Activated naive CD4-positive, alpha-beta T cell treated with anti-CD3 and anti-CD28 coated beads, Interleukin-2, amount 50 U/mL, for 72 hours (primary cell): ENCODE measurements around the gene STEAP1. TPM values are rescaled to one million over a fixed set of nuclear protein-coding genes. Genes with fewer than 3 reads are reported as not detected.

Source experiments
- ATAC-seq, 2 donors: fragments of 150-1000 bp; cut with Tn5 transposase; 2 replicates each; pipeline ENCODE4 v1.10.0; 2021; ENCODE audit warnings: mild to moderate bottlenecking in 2 of 2, moderate library complexity in 2 of 2
- DNase-seq, 2 donors: peaks; one replicate each; pipeline ENCODE4 v3.0.0; 2021 to 2022; ENCODE audit warnings: low spot score in 2 of 2
- H3K27ac Mint-ChIP-seq, 2 donors: one replicate each; pipeline ENCODE4 v1.8.0; 2022; ENCODE audit warnings: mild to moderate bottlenecking in 2 of 2, mixed read lengths in 2 of 2
- H3K36me3 Mint-ChIP-seq, 2 donors: one replicate each; pipeline ENCODE4 v1.8.0; 2022; ENCODE audit warnings: mixed read lengths in 2 of 2
- H3K9me3 Mint-ChIP-seq, 2 donors: one replicate each; pipeline ENCODE4 v1.8.0; 2022; ENCODE audit warnings: mixed read lengths in 2 of 2
- total RNA-seq, 2 donors: library from RNA; stranded (reverse); gene quantifications; one replicate each; pipeline ENCODE4 v1.2.3, GENCODE V29; 2022

Gene STEAP1
- total RNA-seq, 2 donors from 2014 or later, result 0.30 to 2.6 TPM

GRCh38 chr7:90191648-90192047 is 37.4 kb downstream of the STEAP1 start:
- DNase-seq, result no peak
- H3K27ac Mint-ChIP-seq, result no peak overlapping the region
- H3K36me3 Mint-ChIP-seq, result peaks cover 11 to 13% of the 10 kb centered on the region in 2 donors
- ATAC-seq, result no peak
- H3K9me3 Mint-ChIP-seq, result peaks cover 12 to 14% of the 10 kb centered on the region in 2 donors

GRCh38 chr7:90192876-90193750 is 38.8 kb downstream of the STEAP1 start:
- DNase-seq (no peak), ATAC-seq (no peak)
- peaks cover 12 to 14% of the 10 kb centered on the region in 2 donors for H3K9me3 Mint-ChIP-seq
- H3K27ac Mint-ChIP-seq, result no peak overlapping the region
- H3K36me3 Mint-ChIP-seq, result peaks cover 11 to 13% of the 10 kb centered on the region in 2 donors

- peaks cover 6 to 10% of the 10 kb centered on the region in 2 donors for H3K36me3 Mint-ChIP-seq
- ATAC-seq, result no peak
- peaks cover 10% of the 10 kb centered on the region in 2 donors for H3K9me3 Mint-ChIP-seq
- H3K27ac Mint-ChIP-seq, result no peak overlapping the region
- DNase-seq, result no peak
Observed at GRCh38 chr7:90194911-90195809, 40.9 kb downstream of the STEAP1 start.

- peaks cover 0 to 4% of the 10 kb centered on the region in 2 donors for H3K9me3 Mint-ChIP-seq
- no peaks in the 10 kb centered on the region for H3K36me3 Mint-ChIP-seq
- ATAC-seq (no peak), DNase-seq (no peak)
- H3K27ac Mint-ChIP-seq, result no peak overlapping the region
Observed at GRCh38 chr7:90201500-90202195, 47.4 kb downstream of the STEAP1 start.

GRCh38 chr7:90207956-90208355 is 53.7 kb downstream of the STEAP1 start:
- ATAC-seq (no peak), DNase-seq (no peak)
- H3K27ac Mint-ChIP-seq, result no peak overlapping the region
- peaks cover 0 to 4% of the 10 kb centered on the region in 2 donors for H3K9me3 Mint-ChIP-seq
- peaks cover 0 to 5% of the 10 kb centered on the region in 2 donors for H3K36me3 Mint-ChIP-seq

GRCh38 chr7:90209776-90210175 is 55.5 kb downstream of the STEAP1 start:
- Mint-ChIP-seq H3K9me3 (peaks cover 0 to 4% of the 10 kb centered on the region in 2 donors), H3K36me3 (peaks cover 0 to 5% of the 10 kb centered on the region in 2 donors)
- no peak for ATAC-seq

GRCh38 chr7:90210475-90210874 is 56.2 kb downstream of the STEAP1 start:
- H3K27ac Mint-ChIP-seq, result no peak overlapping the region
- DNase-seq (no peak), ATAC-seq (no peak)
- peaks cover 0 to 5% of the 10 kb centered on the region in 2 donors for H3K36me3 Mint-ChIP-seq
- peaks cover 0 to 4% of the 10 kb centered on the region in 2 donors for H3K9me3 Mint-ChIP-seq

More at GRCh38 chr7:90209776-90210175, 55.5 kb downstream of the STEAP1 start:
- DNase-seq, result no peak
- H3K27ac Mint-ChIP-seq, result no peak overlapping the region

GRCh38 chr7:90210981-90211380 is 56.7 kb downstream of the STEAP1 start:
- DNase-seq (no peak), ATAC-seq (peak in 1 of 2 donors; percentile 21)
- Mint-ChIP-seq H3K27ac (no peak overlapping the region), H3K36me3 (peaks cover 0 to 5% of the 10 kb centered on the region in 2 donors), H3K9me3 (peaks cover 0 to under 1% of the 10 kb centered on the region in 2 donors)

- H3K27ac Mint-ChIP-seq, result no peak within 1 kb of the TSS
- H3K36me3 Mint-ChIP-seq, result peaks cover 0 to 5% of the 10 kb centered on the region in 2 donors
- H3K9me3 Mint-ChIP-seq, result no peaks in the 10 kb centered on the region
- peak; percentile 39 to 96 for ATAC-seq
- peak in 1 of 2 donors; percentile 61 for DNase-seq
Observed at GRCh38 chr7:90211391-90212148, 57.3 kb downstream of the STEAP1 start, which contains the start of gene STEAP2. Gene STEAP2, plus strand, starts transcription at chr7:90211740. Its CDS starts 13,343 bp downstream, at chr7:90225083.

GRCh38 chr7:90212149-90212495 is 57.9 kb downstream of the STEAP1 start:
- ATAC-seq (no peak), DNase-seq (no peak)
- Mint-ChIP-seq H3K9me3 (no peaks in the 10 kb centered on the region), H3K27ac (no peak overlapping the region), H3K36me3 (peaks cover 0 to 5% of the 10 kb centered on the region in 2 donors)

GRCh38 chr7:90213521-90213920 is 59.3 kb downstream of the STEAP1 start:
- H3K27ac Mint-ChIP-seq, result no peak overlapping the region
- H3K36me3 Mint-ChIP-seq, result peaks cover 0 to 5% of the 10 kb centered on the region in 2 donors
- DNase-seq, result no peak
- ATAC-seq, result no peak
- no peaks in the 10 kb centered on the region for H3K9me3 Mint-ChIP-seq

Other genes starting within 250 kb of the STEAP1 start
- not detected for gene STEAP2, start 57.3 kb downstream of the STEAP1 start, total RNA-seq
- gene CFAP69, start 90.7 kb downstream of the STEAP1 start, total RNA-seq, result under 1 TPM; 0.23 to 0.39 TPM
- not detected for gene FAM237B, start 166.8 kb downstream of the STEAP1 start, total RNA-seq
- gene GTPBP10, start 192.2 kb downstream of the STEAP1 start, total RNA-seq, result 10 to 100 TPM; 31.2 to 68.7 TPM
- gene CLDN12, start 249.0 kb downstream of the STEAP1 start, total RNA-seq, result 10 to 100 TPM in 1 of 2 donors, 1 to 10 TPM in 1; 2.8 to 11.3 TPM